ENCODE measurements around the gene MYO3B.
A peak's percentile ranks its signal among the peaks of the same experiment; 100 is the strongest.

Gene MYO3B

GRCh38 chr2:170144761-170145160 lies 33.2 kb upstream of the MYO3B start:
- H3K27ac ChIP-seq: no peak overlapping the region
- no peak for TF ChIP-seq ZFX (IDR thresholded peaks at IDR 0.05; ENCODE audit: borderline replicate concordance)
- TF ChIP-seq, protein P1, sequence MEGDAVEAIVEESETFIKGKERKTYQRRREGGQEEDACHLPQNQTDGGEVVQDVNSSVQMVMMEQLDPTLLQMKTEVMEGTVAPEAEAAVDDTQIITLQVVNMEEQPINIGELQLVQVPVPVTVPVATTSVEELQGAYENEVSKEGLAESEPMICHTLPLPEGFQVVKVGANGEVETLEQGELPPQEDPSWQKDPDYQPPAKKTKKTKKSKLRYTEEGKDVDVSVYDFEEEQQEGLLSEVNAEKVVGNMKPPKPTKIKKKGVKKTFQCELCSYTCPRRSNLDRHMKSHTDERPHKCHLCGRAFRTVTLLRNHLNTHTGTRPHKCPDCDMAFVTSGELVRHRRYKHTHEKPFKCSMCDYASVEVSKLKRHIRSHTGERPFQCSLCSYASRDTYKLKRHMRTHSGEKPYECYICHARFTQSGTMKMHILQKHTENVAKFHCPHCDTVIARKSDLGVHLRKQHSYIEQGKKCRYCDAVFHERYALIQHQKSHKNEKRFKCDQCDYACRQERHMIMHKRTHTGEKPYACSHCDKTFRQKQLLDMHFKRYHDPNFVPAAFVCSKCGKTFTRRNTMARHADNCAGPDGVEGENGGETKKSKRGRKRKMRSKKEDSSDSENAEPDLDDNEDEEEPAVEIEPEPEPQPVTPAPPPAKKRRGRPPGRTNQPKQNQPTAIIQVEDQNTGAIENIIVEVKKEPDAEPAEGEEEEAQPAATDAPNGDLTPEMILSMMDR (IDR thresholded peaks at IDR 0.05): no peak

DNA sequence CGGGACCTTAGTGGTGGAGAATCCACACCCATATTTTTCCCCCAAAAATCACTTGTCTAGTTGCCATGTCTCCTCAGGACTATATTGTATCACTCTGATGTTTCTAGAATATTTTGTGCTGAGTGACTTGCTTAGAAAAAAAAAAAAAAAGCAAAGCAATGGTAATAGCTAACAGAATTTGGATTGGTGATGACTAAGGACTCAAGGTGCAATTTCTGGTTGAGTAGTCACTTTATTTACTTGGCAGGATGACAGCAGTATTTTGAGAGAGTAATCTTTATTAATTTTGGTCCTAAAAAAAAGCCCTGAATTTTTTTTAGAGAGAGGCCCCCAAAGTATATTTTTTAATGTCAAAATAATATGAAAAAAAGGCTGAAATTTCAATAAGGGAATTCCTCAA lies 32.8 kb upstream of the MYO3B start:
- H3K27ac ChIP-seq: no peak overlapping the region
- TF ChIP-seq, protein P1 (IDR thresholded peaks at IDR 0.05): no peak
- no peak for TF ChIP-seq ZFX (IDR thresholded peaks at IDR 0.05; ENCODE audit: borderline replicate concordance)

GRCh38 chr2:170145675-170146432 lies 32.1 kb upstream of the MYO3B start:
- no peak for TF ChIP-seq ZFX (IDR thresholded peaks at IDR 0.05; ENCODE audit: borderline replicate concordance)
- TF ChIP-seq, protein P1 (IDR thresholded peaks at IDR 0.05): no peak
- 0 out of 2 replicates have a peak overlapping the region, but pooled peaks have one; percentile 20 for H3K27ac ChIP-seq

DNA sequence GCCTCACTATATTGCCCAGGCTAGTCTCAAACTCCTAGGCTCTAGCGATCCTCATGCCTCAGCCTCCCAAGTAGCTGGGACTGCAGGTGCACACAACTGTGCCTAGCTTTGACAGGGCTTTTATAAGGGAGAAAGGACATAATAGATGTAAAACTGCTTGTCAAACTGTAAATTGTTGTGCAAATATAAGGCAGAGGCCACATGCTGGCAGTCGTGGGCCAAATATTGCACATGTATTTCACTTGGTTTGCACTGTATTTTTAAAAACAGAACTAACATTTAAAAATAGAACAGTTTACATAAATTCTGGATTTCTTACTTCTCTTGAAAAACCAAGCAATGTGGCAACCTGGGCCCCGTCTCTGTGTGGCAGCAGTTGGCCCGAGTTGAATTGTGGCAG lies 31.2 kb upstream of the MYO3B start:
- TF ChIP-seq ZFX (IDR thresholded peaks at IDR 0.05; ENCODE audit: borderline replicate concordance): no peak
- TF ChIP-seq, protein P1 (IDR thresholded peaks at IDR 0.05): no peak
- H3K27ac ChIP-seq: no peak overlapping the region

DNA sequence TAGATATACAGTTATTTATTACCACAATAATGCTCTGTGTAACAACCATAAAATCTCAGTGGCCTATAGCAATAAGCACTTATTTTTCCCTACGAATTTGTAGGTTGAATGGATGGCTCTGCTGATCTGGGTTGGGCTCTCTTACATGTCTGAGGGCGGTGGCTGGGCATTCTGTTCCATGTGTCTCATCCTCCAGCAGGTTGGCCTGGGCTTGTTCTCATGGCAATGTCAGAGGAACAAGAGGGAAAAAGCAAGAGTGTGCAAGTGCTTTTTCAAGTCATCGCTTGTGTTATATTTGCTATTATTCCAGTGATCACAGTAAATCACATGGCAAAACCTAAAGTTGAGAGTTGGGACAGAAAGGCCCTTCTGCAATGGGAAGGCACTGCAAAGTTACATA lies 30.4 kb upstream of the MYO3B start:
- TF ChIP-seq, protein P1 (IDR thresholded peaks at IDR 0.05): no peak
- no peak for TF ChIP-seq ZFX (IDR thresholded peaks at IDR 0.05; ENCODE audit: borderline replicate concordance)
- no peak overlapping the region for H3K27ac ChIP-seq

DNA sequence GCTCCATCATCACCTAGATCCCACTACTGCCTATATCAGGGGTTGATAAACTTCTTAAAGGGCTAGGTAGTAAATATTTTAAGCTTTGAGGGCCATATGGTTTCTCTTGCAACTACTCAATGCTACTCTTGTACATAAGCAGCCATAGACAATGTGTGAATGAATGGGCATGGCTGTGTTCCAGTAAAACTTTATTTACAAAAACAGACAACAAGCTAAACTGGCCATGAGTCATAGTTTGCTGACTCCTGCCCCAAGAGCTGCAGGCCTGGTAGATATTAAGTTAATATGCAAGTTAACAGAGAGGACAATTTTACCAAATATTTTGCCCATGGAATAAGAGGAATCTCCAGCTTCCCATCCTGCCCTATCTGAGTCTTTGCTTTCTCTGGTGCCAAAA lies 29.8 kb upstream of the MYO3B start:
- TF ChIP-seq ZFX (IDR thresholded peaks at IDR 0.05; ENCODE audit: borderline replicate concordance): no peak
- TF ChIP-seq, protein P1 (IDR thresholded peaks at IDR 0.05): no peak
- H3K27ac ChIP-seq: no peak overlapping the region

DNA sequence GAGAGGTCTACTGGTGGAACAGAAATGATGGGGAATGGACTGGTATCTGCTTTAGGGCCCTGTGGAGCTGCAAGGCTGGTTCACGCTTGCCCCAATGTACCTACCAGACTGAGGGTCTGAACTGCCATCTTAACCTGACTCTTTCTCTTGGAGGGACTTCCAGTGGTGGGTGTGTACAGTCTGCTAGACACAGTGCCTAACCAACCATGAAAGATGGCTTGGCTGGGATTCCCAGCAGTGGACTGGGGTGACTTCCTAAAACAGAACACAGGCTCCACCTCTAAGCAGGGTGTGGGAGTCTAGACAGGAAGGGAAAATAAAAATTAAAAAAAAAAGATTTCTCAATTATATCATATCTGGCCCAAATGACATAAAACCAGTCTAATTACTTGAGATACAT lies 25.5 kb upstream of the MYO3B start:
- no peak overlapping the region for H3K27ac ChIP-seq
- TF ChIP-seq ZFX (IDR thresholded peaks at IDR 0.05; ENCODE audit: borderline replicate concordance): no peak
- TF ChIP-seq, protein P1 (IDR thresholded peaks at IDR 0.05): no peak
